Thyroid gland (tissue), 4 donors: ENCODE results near the gene SULT6B1.

Experiments used
- CTCF ChIP-seq, 6 experiments: fragments of 200-600 bp in 3 of 6; fragments of 450-650 bp in 3 of 6; sonication (generic) in 3 of 6; IDR thresholded peaks; one replicate each; pipeline ENCODE4 v1.5.1; 2016 to 2019; ENCODE audit warnings: antibody characterized with exemption in 6 of 6, mild to moderate bottlenecking in 2 of 6, inconsistent platforms in 1 of 6, moderate library complexity in 1 of 6
- POLR2A ChIP-seq, 2 donors: fragments of 450-650 bp; IDR thresholded peaks; one replicate each; pipeline ENCODE4 v1.6.1; 2017; ENCODE audit warnings: antibody characterized with exemption in 2 of 2, mild to moderate bottlenecking in 2 of 2, moderate library complexity in 1 of 2

GRCh38 chr2:37211939-37212338, 23.5 kb upstream of the SULT6B1 start:
- TF ChIP-seq POLR2A (IDR thresholded peaks at IDR 0.05) (no peak), CTCF (IDR thresholded peaks at IDR 0.05) (no peak)
